ENCODE data around the gene KLHL30. TPM values are rescaled to one million over a fixed set of nuclear protein-coding genes. Genes with fewer than 3 reads are reported as not detected.

KLHL30 gene
- total RNA-seq, 1 experiment from 2014 or later: 7.4 TPM

- no peak for DNase-seq (ENCODE audit: low spot score)
These were observed 36.2 kb downstream of the KLHL30 start for GRCh38 chr2:238174701-238175100.

DNA sequence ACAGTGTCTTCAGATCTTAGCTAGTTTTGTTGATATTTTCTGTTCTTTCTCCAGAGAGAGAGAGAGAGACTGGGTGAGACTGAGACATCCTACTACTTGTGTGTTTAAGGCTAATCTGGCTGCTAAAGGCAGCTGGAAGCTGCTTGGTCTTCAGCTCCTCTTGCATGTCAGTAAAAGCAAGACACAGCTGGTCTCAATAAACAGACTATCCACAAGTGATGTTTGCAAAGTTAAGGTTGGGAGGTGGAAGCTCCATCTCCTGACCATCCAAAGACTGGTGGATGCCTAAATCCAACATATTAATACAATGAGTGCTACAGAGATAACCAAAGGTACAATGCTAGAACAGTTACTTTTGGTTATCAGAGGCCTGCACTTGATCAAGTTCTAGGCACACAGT, 38.1 kb downstream of the KLHL30 start:
- DNase-seq (ENCODE audit: low spot score): no peak

DNA sequence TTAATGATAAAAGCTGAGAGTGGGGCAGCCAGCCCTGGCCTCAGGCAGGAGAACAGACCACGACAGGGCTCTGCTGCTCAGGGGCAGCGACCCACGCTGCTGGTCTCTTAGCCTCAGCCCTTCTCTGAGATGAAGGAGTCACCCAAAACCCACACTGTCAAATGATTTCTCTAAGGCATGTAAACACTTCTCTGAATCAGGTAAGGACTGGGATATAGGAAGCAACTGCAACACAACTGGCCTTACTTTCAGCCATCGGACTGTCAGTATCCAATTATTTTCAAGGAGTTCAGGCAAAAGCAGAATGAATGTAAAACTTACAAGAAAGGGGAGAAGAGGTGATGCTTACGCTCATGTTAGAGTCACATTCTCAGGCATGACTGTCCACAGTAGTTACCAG, 42.1 kb downstream of the KLHL30 start:
- DNase-seq (ENCODE audit: low spot score): no peak

- no peak for DNase-seq (ENCODE audit: low spot score)
These were observed 43.9 kb downstream of the KLHL30 start for GRCh38 chr2:238182362-238182761.

GRCh38 chr2:238183821-238184220, 45.4 kb downstream of the KLHL30 start:
- DNase-seq (ENCODE audit: low spot score): no peak

DNA sequence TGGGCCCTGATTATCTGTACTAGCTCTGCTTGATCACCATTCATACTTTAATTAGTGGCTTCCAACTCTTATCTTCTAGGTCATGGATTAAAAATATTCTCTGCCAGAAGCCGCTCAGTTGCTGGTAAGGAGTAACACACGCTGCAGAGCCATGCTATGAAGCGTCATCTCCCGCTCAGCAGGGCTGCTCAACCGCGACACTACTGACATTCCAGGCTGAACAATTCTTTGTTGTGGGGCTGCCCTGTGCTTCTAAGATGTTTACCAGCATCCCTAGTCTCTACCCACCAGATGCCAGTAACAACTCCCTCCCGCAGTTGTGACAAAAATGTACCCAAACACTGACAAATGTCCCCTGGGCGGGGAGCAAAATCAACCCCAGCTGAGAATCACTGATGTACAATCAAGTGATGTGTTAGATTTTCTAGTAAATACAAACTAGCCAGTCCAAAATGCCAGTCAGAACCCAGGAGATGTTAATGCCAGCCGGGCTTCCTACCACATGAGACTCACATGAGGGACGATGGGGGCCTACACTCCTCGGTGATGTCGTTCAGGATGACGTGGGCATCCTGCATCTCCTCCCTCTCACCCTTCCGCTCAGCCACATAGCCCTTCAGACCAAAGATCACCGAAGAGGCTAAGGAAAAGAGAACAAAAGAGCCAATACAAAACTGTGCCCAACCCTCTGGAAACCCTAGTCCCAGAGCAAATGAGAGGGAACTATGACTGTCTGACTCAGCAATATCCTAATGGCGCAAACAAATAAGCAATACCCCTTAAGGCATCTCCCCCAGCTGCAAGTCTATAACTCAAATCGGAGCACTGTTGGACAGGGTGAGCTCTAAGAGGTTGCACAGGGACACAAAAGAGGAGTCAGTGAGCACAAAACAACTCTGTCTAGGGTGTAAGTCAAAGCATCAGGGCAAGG, 49.4 kb downstream of the KLHL30 start:
- no peak for DNase-seq (ENCODE audit: low spot score)

- DNase-seq (ENCODE audit: low spot score): no peak
These were observed 52.0 kb downstream of the KLHL30 start for GRCh38 chr2:238190445-238190844.

Other genes starting within 250 kb of the KLHL30 start
- gene UBE2F, start 171.7 kb upstream of the KLHL30 start, total RNA-seq (2014; rRNA removed; shearing (Covaris generic)): 74.5 and 116 TPM in 2 replicates
- 40.8 and 79.9 TPM in 2 replicates for gene SCLY, start 77.7 kb upstream of the KLHL30 start, total RNA-seq (2014; rRNA removed; shearing (Covaris generic))
- 0.29 TPM in 1 of 2 replicates, not detected in the other for gene ESPNL, start 38.3 kb upstream of the KLHL30 start, total RNA-seq (2014; rRNA removed; shearing (Covaris generic))
- gene ERFE, start 20.3 kb downstream of the KLHL30 start, total RNA-seq (2014; rRNA removed; shearing (Covaris generic)): 25.3 and 31.3 TPM in 2 replicates
- gene ILKAP, start 65.0 kb downstream of the KLHL30 start, total RNA-seq (2014; rRNA removed; shearing (Covaris generic)): 21.2 and 22.2 TPM in 2 replicates
- gene HES6, start 101.4 kb downstream of the KLHL30 start, total RNA-seq (2014; rRNA removed; shearing (Covaris generic)): 28.6 and 31.7 TPM in 2 replicates
- gene PER2, start 149.9 kb downstream of the KLHL30 start, total RNA-seq (2014; rRNA removed; shearing (Covaris generic)): 1.4 and 1.6 TPM in 2 replicates
- 14.0 and 17.9 TPM in 2 replicates for gene TRAF3IP1, start 181.8 kb downstream of the KLHL30 start, total RNA-seq (2014; rRNA removed; shearing (Covaris generic))

All from A172 (cell line).